H1 (cell line): ENCODE data around the gene EIF4A3. TPM values are rescaled to one million over a fixed set of nuclear protein-coding genes. Genes with fewer than 3 reads are reported as not detected.

Experiments
- CTCF ChIA-PET: fragments of 300-600 bp; sonication (Branson Sonifier 250); formaldehyde crosslinking; loops from one replicate; lab custom pipeline; 2021; ENCODE audit not compliant: partially characterized antibody; lab: Charles Lee
- POLR2A ChIA-PET: fragments of 300-600 bp; sonication (Branson Sonifier 250); formaldehyde crosslinking; loops from one replicate; lab custom pipeline; 2021; ENCODE audit warnings: inconsistent platforms; ENCODE audit not compliant: partially characterized antibody; lab: Charles Lee
- DNase-seq, 2 experiments: peaks; one replicate each; pipeline versions ENCODE4 v3.0.0 to v3.0.0-alpha.2; 2010 to 2022; ENCODE audit warnings: low spot score in 2 of 2, low read depth in 1 of 2, mixed read lengths in 1 of 2
- FAIRE-seq: peaks from 2 replicates; lab custom pipeline; 2011; peaks lifted over from hg19 to GRCh38; lab: Jason Lieb, UNC
- H2AFZ ChIP-seq: 2 replicates; pipeline ENCODE4 v1.8.1; 2012; ENCODE audit warnings: low read length, inconsistent platforms
- H2AK5ac ChIP-seq: 2 replicates; pipeline ENCODE4 v1.6.1; 2013; ENCODE audit warnings: low read depth, low read length
- H2BK120ac ChIP-seq: replicated peaks from 2 replicates; pipeline ENCODE3; 2013; ENCODE audit warnings: low read depth, low read length, inconsistent platforms
- H2BK12ac ChIP-seq: 2 replicates; pipeline ENCODE4 v1.6.1; 2013; ENCODE audit warnings: low read depth, low read length
- H2BK15ac ChIP-seq: 2 replicates; pipeline ENCODE4 v1.6.1; 2013; ENCODE audit warnings: low read length
- H2BK20ac ChIP-seq: 2 replicates; pipeline ENCODE4 v1.6.1; 2013; ENCODE audit warnings: low read length
- H2BK5ac ChIP-seq: 2 replicates; pipeline ENCODE4 v1.6.1; 2013; ENCODE audit warnings: low read depth, low read length
- H3K14ac ChIP-seq: 2 replicates; pipeline ENCODE4 v1.6.1; 2013; ENCODE audit warnings: inconsistent platforms; ENCODE audit not compliant: insufficient read length
- H3K18ac ChIP-seq: 2 replicates; pipeline ENCODE4 v1.6.1; 2013; ENCODE audit warnings: low read length; ENCODE audit errors: extremely low read depth
- H3K23ac ChIP-seq: 2 replicates; pipeline ENCODE4 v1.6.1; 2013; ENCODE audit warnings: inconsistent platforms; ENCODE audit not compliant: insufficient read length
- H3K23me2 ChIP-seq: 2 replicates; pipeline ENCODE4 v1.6.1; 2013; ENCODE audit warnings: low read depth, low read length
- H3K27ac ChIP-seq: 2 replicates; pipeline ENCODE4 v1.6.1; 2011; ENCODE audit warnings: low read depth, low read length, inconsistent platforms
- H3K27me3 ChIP-seq, 4 experiments: replicated peaks in 1 of 4; 1 replicate in 1 of 4; 2 replicates in 3 of 4; pipeline versions ENCODE4 v1.6.1 to v1.8.1; 2011 to 2013; ENCODE audit warnings: low read length in 3 of 4, mild to moderate bottlenecking in 3 of 4, inconsistent platforms in 2 of 4, mixed read lengths in 2 of 4, moderate library complexity in 1 of 4; ENCODE audit not compliant: control insufficient read depth in 3 of 4, insufficient read depth in 3 of 4; ENCODE audit errors: extremely low read depth in 1 of 4
- H3K36me3 ChIP-seq, 4 experiments: 2 replicates each; pipeline versions ENCODE4 v1.6.1 to v1.8.1; 2011 to 2013; ENCODE audit warnings: mild to moderate bottlenecking in 4 of 4, low read length in 3 of 4, moderate library complexity in 2 of 4, control low read depth in 1 of 4, inconsistent platforms in 1 of 4; ENCODE audit not compliant: insufficient read depth in 4 of 4, control insufficient read depth in 2 of 4
- H3K4ac ChIP-seq: replicated peaks from 2 replicates; pipeline ENCODE3; 2013; ENCODE audit warnings: low read length, low read depth, mixed read lengths, inconsistent platforms; ENCODE audit not compliant: insufficient read length
- H3K4me1 ChIP-seq, 4 experiments: replicated peaks in 1 of 4; 1 replicate in 1 of 4; 2 replicates in 3 of 4; pipeline versions ENCODE4 v1.6.1 to v1.8.1; 2011 to 2013; ENCODE audit warnings: low read length in 3 of 4, inconsistent platforms in 2 of 4, mixed read lengths in 1 of 4; ENCODE audit not compliant: insufficient read depth in 4 of 4, control insufficient read depth in 3 of 4
- H3K4me2 ChIP-seq, 2 experiments: 2 replicates each; pipeline versions ENCODE4 v1.6.1 to v1.8.1; 2011 to 2013; ENCODE audit warnings: low read depth in 2 of 2, low read length in 2 of 2, control low read depth in 1 of 2, inconsistent platforms in 1 of 2, mild to moderate bottlenecking in 1 of 2; ENCODE audit not compliant: insufficient read depth in 1 of 2
- H3K4me3 ChIP-seq, 4 experiments: fragments of 200-600, 300-600 bp in 1 of 4; sonication (generic), shearing (Covaris generic), sonication (Bioruptor Twin) in 1 of 4; 2 replicates each; pipeline versions ENCODE4 v1.5.1 to v1.8.1; 2011 to 2016; ENCODE audit warnings: low read length in 4 of 4, low read depth in 3 of 4, control low read depth in 2 of 4, inconsistent platforms in 2 of 4, mild to moderate bottlenecking in 2 of 4, mixed read lengths in 1 of 4, moderate library complexity in 1 of 4; ENCODE audit not compliant: insufficient read depth in 2 of 4; ENCODE audit errors: extremely low read depth in 1 of 4
- H3K56ac ChIP-seq: replicated peaks from 2 replicates; pipeline ENCODE3; 2013; ENCODE audit warnings: low read depth, mild to moderate bottlenecking, mixed read lengths, low read length, inconsistent platforms; ENCODE audit not compliant: insufficient read length
- H3K79me1 ChIP-seq: 2 replicates; pipeline ENCODE4 v1.6.1; 2013; ENCODE audit warnings: low read depth, low read length, control low read depth
- H3K79me2 ChIP-seq, 2 experiments: 2 replicates each; pipeline versions ENCODE4 v1.6.1 to v1.8.1; 2012 to 2013; ENCODE audit warnings: low read length in 2 of 2, mild to moderate bottlenecking in 2 of 2, inconsistent platforms in 1 of 2; ENCODE audit not compliant: insufficient read depth in 2 of 2, control insufficient read depth in 1 of 2
- H3K9ac ChIP-seq, 4 experiments: replicated peaks in 1 of 4; 1 replicate in 1 of 4; 2 replicates in 3 of 4; pipeline versions ENCODE4 v1.6.1 to v1.8.1; 2011 to 2013; ENCODE audit warnings: low read depth in 3 of 4, low read length in 3 of 4, control low read depth in 2 of 4, mild to moderate bottlenecking in 2 of 4, moderate library complexity in 2 of 4, inconsistent platforms in 1 of 4; ENCODE audit errors: extremely low read depth in 1 of 4
- H3K9me3 ChIP-seq, 2 experiments: 2 replicates each; pipeline versions ENCODE4 v1.6.1 to v1.8.1; 2012 to 2013; ENCODE audit warnings: mild to moderate bottlenecking in 2 of 2, moderate library complexity in 2 of 2, control low read depth in 1 of 2, inconsistent platforms in 1 of 2, low read depth in 1 of 2, low read length in 1 of 2, mixed read lengths in 1 of 2; ENCODE audit not compliant: insufficient read depth in 2 of 2
- H4K20me1 ChIP-seq, 2 experiments: replicated peaks in 1 of 2; 2 replicates each; pipeline versions ENCODE3 to v1.8.1; 2011 to 2013; ENCODE audit warnings: inconsistent platforms in 2 of 2, low read length in 2 of 2, mild to moderate bottlenecking in 1 of 2; ENCODE audit not compliant: insufficient read depth in 2 of 2, control insufficient read depth in 1 of 2
- H4K5ac ChIP-seq: 2 replicates; pipeline ENCODE4 v1.6.1; 2013; ENCODE audit warnings: low read length, low read depth, mixed read lengths, inconsistent platforms; ENCODE audit not compliant: insufficient read length
- H4K8ac ChIP-seq: 2 replicates; pipeline ENCODE4 v1.8.0; 2013; ENCODE audit warnings: mild to moderate bottlenecking, moderate library complexity, low read length, inconsistent platforms; ENCODE audit not compliant: insufficient read depth; ENCODE audit errors: extremely low read depth
- H4K91ac ChIP-seq: replicated peaks from 2 replicates; pipeline ENCODE3; 2013; ENCODE audit warnings: low read length, mixed read lengths, inconsistent platforms; ENCODE audit not compliant: insufficient read length
- BCL11A ChIP-seq, 2 experiments: IDR thresholded peaks; one replicate each; pipeline ENCODE4 v1.6.1; 2011; ENCODE audit warnings: low read depth in 2 of 2, low read length in 2 of 2, mild to moderate bottlenecking in 2 of 2
- CEBPB ChIP-seq: IDR thresholded peaks from 2 replicates; pipeline ENCODE4 v1.6.1; 2012; ENCODE audit warnings: low read depth, low read length
- CHD2 ChIP-seq: IDR thresholded peaks from 2 replicates; pipeline ENCODE4 v1.6.1; 2012; ENCODE audit warnings: low read length, improper control_type of control experiment
- FOSL1 ChIP-seq: IDR thresholded peaks from 2 replicates; pipeline ENCODE4 v1.6.1; 2011; ENCODE audit warnings: mild to moderate bottlenecking, low read depth, low read length, moderate library complexity; ENCODE audit not compliant: insufficient read depth
- GTF2F1 ChIP-seq: IDR thresholded peaks from 2 replicates; pipeline ENCODE4 v1.6.1; 2012; ENCODE audit warnings: low read depth, low read length, improper control_type of control experiment, borderline replicate concordance
- KDM5A ChIP-seq: fragments of 200-600 bp; IDR thresholded peaks from 2 replicates; pipeline ENCODE4 v1.7.1; 2012; ENCODE audit warnings: mild to moderate bottlenecking, low read length, inconsistent platforms, mixed read lengths
- NANOG ChIP-seq: IDR thresholded peaks from 2 replicates; pipeline ENCODE4 v1.6.1; 2011; ENCODE audit warnings: low read length, low read depth, mild to moderate bottlenecking, inconsistent platforms; ENCODE audit not compliant: insufficient read depth, poor library complexity, severe bottlenecking
- PHF8 ChIP-seq: fragments of 200-600 bp; sonication (generic); conservative IDR thresholded peaks from 2 replicates; pipeline ENCODE4 v1.7.1; 2012; ENCODE audit warnings: low read depth, mild to moderate bottlenecking, inconsistent platforms, low read length, moderate library complexity
- RNF2 ChIP-seq: fragments of 200-900, 300-1000 bp; sonication (generic); IDR thresholded peaks from 2 replicates; pipeline ENCODE4 v1.7.1; 2016; ENCODE audit warnings: borderline replicate concordance, low read depth, mild to moderate bottlenecking, antibody characterized with exemption, low read length; ENCODE audit not compliant: poor library complexity, severe bottlenecking; ENCODE audit errors: missing control alignments
- RXRA ChIP-seq: IDR thresholded peaks from 2 replicates; pipeline ENCODE4 v1.6.1; 2011; ENCODE audit warnings: low read depth, mild to moderate bottlenecking, low read length, moderate library complexity; ENCODE audit not compliant: insufficient read depth
- SAP30 ChIP-seq: fragments of 300-600 bp; sonication (generic); IDR thresholded peaks from 2 replicates; pipeline ENCODE4 v1.7.1; 2012; ENCODE audit warnings: low read length, moderate library complexity, mild to moderate bottlenecking, inconsistent platforms; ENCODE audit not compliant: insufficient read depth, insufficient replicate concordance
- SP4 ChIP-seq: IDR thresholded peaks from 2 replicates; pipeline ENCODE4 v1.6.1; 2012; ENCODE audit warnings: low read length, inconsistent platforms
- SRF ChIP-seq: IDR thresholded peaks from 2 replicates; pipeline ENCODE4 v1.6.1; 2011; ENCODE audit warnings: mild to moderate bottlenecking, low read depth, low read length, moderate library complexity
- SUZ12 ChIP-seq: fragments of 200-600 bp; sonication (generic); IDR thresholded peaks from 2 replicates; pipeline ENCODE4 v1.6.1; 2012; ENCODE audit warnings: mild to moderate bottlenecking, inconsistent platforms, low read length, moderate library complexity, mixed read lengths
- WGBS, 2 experiments: shearing (Covaris generic) in 1 of 2; methylation state at CpG; one replicate each; pipeline versions ENCODE4 v1.1.6 to v1.1.7; 2013 to 2015; ENCODE audit warnings: low lambda C conversion rate in 2 of 2, mixed read lengths in 2 of 2, inconsistent platforms in 1 of 2, low coverage in 1 of 2, missing lambda C conversion rate in 1 of 2; ENCODE audit not compliant: insufficient replicate concordance in 2 of 2, insufficient coverage in 1 of 2, insufficient read length in 1 of 2; ENCODE audit errors: extremely low coverage in 1 of 2, missing lambda C conversion rate in 1 of 2; 5-methylcytosine and 5-hydroxymethylcytosine counted together
- polyA plus RNA-seq, 7 experiments: library from polyadenylated mRNA; depleted of rRNA in 3 of 7; stranded (reverse) in 5 of 7; unstranded in 2 of 7; fragments of >200 nt in 5 of 7; fragments of 200-250 nt in 2 of 7; gene quantifications; 1 replicate in 5 of 7; 2 replicates in 1 of 7; 4 replicates in 1 of 7; pipeline versions ENCODE4 v1.2.1 to v1.2.3, GENCODE V29; 2011 to 2013; ENCODE audit warnings: missing spikeins in 2 of 7, mixed read lengths in 2 of 7
- total RNA-seq: library from RNA; stranded (reverse); fragmentation: NEBNext Ultra II Directional; extraction: Animal tissue kit (Norgen Biotek cat#: 25700); gene quantifications from 2 replicates; pipeline ENCODE4 v1.2.1, GENCODE V29; 2021

Gene EIF4A3
- total and polyA plus RNA-seq, 2 of the 8 experiments (the other 6 are each of a cell fraction or from before 2014, with no cell fraction given) = 142 to 146 TPM

DNA sequence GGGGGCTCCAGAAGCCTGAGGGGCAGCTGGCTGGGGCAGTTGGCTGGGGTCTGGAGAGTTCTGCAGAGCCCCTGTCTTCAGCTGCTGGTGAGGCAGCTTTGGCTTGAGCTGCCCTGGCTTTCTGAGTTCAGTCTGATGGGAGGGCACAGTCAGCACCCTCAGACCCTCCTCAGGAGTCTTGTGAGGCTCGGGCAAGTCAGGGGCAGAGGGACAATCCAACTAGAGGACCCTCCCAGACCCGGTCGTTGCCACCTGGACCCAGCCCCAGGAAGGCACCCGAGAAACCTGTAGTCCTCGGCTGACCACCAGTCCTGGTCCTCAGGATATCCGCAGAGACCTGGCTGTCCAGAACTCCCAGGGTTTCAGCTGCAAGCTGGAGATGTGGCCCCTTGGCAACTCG, 24.8 kb upstream of the EIF4A3 start:
- Histone ChIP-seq H3K27me3 (no peaks in the 10 kb centered on the region; a peak in 1 of 7 replicates), H2AK5ac (no peak overlapping the region), H3K18ac (no peak overlapping the region), H2BK20ac (no peak overlapping the region), H3K79me1 (no peaks in the 10 kb centered on the region), H3K23me2 (no peaks in the 10 kb centered on the region), H3K9me3 (no peaks in the 10 kb centered on the region), H4K20me1 (no peaks in the 10 kb centered on the region), H4K8ac (no peak overlapping the region), H2BK12ac (no peak overlapping the region), H3K23ac (no peak overlapping the region), H3K4me3 (no peak overlapping the region), H3K4ac (no peak overlapping the region), H4K91ac (no peak overlapping the region), H3K56ac (no peak overlapping the region), H3K36me3 (no peaks in the 10 kb centered on the region), H2BK120ac (no peak overlapping the region), H4K5ac (no peak overlapping the region), H2AFZ (no peak overlapping the region), H3K9ac (no peak overlapping the region), H2BK15ac (no peak overlapping the region), H3K79me2 (no peaks in the 10 kb centered on the region), H3K4me2 (no peak overlapping the region), H3K27ac (no peak overlapping the region), H2BK5ac (no peak overlapping the region), H3K4me1 (peaks cover 0 to 6% (median under 1%) of the 10 kb centered on the region in 4 experiments; a peak in 2 of 7 replicates), H3K14ac (no peak overlapping the region)
- WGBS, 2 experiments = 90% methylated on average over 7 of the region's 7 CpGs; no CpG with 5 or more reads in 1 of the 2 experiments
- no peak for FAIRE-seq
- ChIA-PET CTCF (interaction anchor here (1.3 to 3.6 kb wide), 4 partner anchors 10 to 24 kb away, joined by 3 to 16 read pairs (median 4); no protein-coding TSS in a partner anchor), POLR2A (interaction anchor here (1.0 to 1.5 kb wide), 4 partner anchors 9 to 26 kb away, joined by 3 to 4 read pairs (median 3); no protein-coding TSS in a partner anchor)
- DNase-seq = no peak
- TF ChIP-seq SRF (no peak), NANOG (no peak), KDM5A (no peak), SP4 (no peak), BCL11A (IDR thresholded peaks at IDR 0.05; ENCODE audit: low read depth in 2 of 2, low read length in 2 of 2) (no peak), FOSL1 (no peak), RXRA (no peak), CEBPB (no peak), SUZ12 (no peak), CHD2 (no peak), RNF2 (no peak), PHF8 (no peak), GTF2F1 (no peak), SAP30 (no peak)
